ENCODE measurements around the gene ATXN10.
A peak's percentile ranks its signal among the peaks of the same experiment; 100 is the strongest.
"Not testable (repeated sequence)": the region's sequence is repeated elsewhere in the genome, so short reads cannot be mapped to it uniquely, and the experiment has no call there.

ATXN10 gene

DNA sequence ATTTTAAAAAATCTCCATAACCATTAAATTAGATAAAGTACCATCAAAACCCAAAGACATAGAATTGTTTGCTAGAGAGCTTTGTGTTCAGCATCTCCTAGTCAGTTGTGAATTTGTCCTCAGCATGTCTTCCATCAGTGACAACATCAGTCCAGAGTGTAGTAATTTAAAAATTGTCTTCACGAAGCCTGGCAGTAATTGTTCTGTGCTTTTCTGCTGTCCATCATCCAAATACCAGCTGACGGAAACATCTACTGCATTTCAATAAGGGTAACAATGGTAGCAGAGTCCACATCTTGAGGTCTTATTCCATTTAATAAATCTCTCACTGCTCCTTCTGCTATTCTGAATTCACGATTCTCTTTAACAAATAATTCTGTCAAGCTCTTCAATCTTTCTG, 121.5 kb downstream of the ATXN10 start:
- no peak for DNase-seq (ENCODE audit: low read depth)
- TF ChIP-seq, protein P1, sequence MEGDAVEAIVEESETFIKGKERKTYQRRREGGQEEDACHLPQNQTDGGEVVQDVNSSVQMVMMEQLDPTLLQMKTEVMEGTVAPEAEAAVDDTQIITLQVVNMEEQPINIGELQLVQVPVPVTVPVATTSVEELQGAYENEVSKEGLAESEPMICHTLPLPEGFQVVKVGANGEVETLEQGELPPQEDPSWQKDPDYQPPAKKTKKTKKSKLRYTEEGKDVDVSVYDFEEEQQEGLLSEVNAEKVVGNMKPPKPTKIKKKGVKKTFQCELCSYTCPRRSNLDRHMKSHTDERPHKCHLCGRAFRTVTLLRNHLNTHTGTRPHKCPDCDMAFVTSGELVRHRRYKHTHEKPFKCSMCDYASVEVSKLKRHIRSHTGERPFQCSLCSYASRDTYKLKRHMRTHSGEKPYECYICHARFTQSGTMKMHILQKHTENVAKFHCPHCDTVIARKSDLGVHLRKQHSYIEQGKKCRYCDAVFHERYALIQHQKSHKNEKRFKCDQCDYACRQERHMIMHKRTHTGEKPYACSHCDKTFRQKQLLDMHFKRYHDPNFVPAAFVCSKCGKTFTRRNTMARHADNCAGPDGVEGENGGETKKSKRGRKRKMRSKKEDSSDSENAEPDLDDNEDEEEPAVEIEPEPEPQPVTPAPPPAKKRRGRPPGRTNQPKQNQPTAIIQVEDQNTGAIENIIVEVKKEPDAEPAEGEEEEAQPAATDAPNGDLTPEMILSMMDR (conservative IDR thresholded peaks at IDR 0.05; ENCODE audit: low read length): no peak
- H3K4me3 ChIP-seq (ENCODE audit: low read length): no peak overlapping the region

DNA sequence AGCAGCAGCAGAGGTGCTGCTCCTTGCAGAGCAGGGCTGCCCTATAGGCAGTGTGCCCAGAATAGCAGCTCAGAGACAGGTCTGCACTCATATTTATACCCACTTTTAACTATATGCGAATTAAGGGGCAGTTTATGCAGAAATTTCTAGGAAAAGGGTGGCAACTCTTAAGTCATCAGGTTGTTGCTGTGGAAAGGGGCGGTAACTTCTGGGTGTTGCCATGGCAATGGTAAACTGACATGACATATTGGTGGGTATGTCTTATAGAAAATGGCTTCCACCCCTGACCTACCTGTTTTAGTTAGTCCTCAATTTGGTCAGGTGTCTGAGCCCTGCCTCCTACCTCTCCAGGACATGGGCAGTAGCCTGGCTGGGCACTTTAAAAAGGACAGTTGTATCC, 122.3 kb downstream of the ATXN10 start:
- H3K4me3 ChIP-seq (ENCODE audit: low read length): no peak overlapping the region
- TF ChIP-seq, protein P1 (conservative IDR thresholded peaks at IDR 0.05; ENCODE audit: low read length): no peak
- no peak for DNase-seq (ENCODE audit: low read depth)

- DNase-seq (ENCODE audit: low read depth): not testable (repeated sequence)
Observed at GRCh38 chr22:45796009-45796408, 124.4 kb downstream of the ATXN10 start.

GRCh38 chr22:45799291-45799690, 127.7 kb downstream of the ATXN10 start:
- TF ChIP-seq, protein P1 (conservative IDR thresholded peaks at IDR 0.05; ENCODE audit: low read length): no peak
- DNase-seq (ENCODE audit: low read depth): no peak
- no peak overlapping the region for H3K4me3 ChIP-seq (ENCODE audit: low read length)

More at GRCh38 chr22:45796009-45796408, 124.4 kb downstream of the ATXN10 start:
- H3K4me3 ChIP-seq (ENCODE audit: low read length): not testable (repeated sequence)

DNA sequence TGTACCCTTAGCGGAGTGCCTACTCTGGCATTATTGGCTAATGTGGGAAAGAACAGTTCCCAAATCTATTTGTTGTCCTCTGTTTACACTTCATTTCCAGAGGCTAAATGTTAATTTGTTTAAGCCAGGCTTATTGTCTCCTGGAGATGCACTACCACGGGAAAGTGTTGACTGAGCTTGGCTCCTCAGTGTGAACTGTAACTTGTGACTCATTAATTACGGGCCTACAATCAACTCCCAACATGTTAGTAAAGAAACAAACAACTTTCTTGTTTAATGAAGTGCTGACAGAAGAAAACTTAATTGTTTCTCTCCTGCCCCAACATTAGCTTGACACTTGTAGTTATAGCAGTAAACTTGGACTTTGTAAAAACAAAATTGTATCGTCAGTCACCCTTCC, 130.4 kb downstream of the ATXN10 start:
- no peak overlapping the region for H3K4me3 ChIP-seq (ENCODE audit: low read length)
- TF ChIP-seq, protein P1 (conservative IDR thresholded peaks at IDR 0.05; ENCODE audit: low read length): no peak
- no peak for DNase-seq (ENCODE audit: low read depth)

- H3K4me3 ChIP-seq (ENCODE audit: low read length): no peak overlapping the region
- DNase-seq (ENCODE audit: low read depth): peak; percentile 19
- TF ChIP-seq, protein P1 (conservative IDR thresholded peaks at IDR 0.05; ENCODE audit: low read length): no peak
Observed at GRCh38 chr22:45804319-45804985, 132.8 kb downstream of the ATXN10 start.

- TF ChIP-seq, protein P1 (conservative IDR thresholded peaks at IDR 0.05; ENCODE audit: low read length): no peak
- H3K4me3 ChIP-seq (ENCODE audit: low read length): no peak overlapping the region
- peak; percentile 98 for DNase-seq (ENCODE audit: low read depth)
Observed at GRCh38 chr22:45804986-45805325, 133.3 kb downstream of the ATXN10 start.

All from AG10803 (cell line).